GM23248 (cell line): ENCODE measurements around the gene HHIP.

Source experiments
- EZH2 ChIP-seq: fragments of 200-600 bp; sonication (generic); IDR thresholded peaks from 2 replicates; pipeline ENCODE4 v1.6.1; 2018; ENCODE audit warnings: antibody characterized with exemption, mild to moderate bottlenecking; ENCODE audit not compliant: insufficient read depth, poor library complexity, severe bottlenecking
- EZH2phosphoT487 ChIP-seq: fragments of 200-600 bp; sonication (generic); IDR thresholded peaks from 2 replicates; pipeline ENCODE4 v1.6.1; 2018; ENCODE audit warnings: antibody characterized with exemption, moderate library complexity, mild to moderate bottlenecking, low read depth; ENCODE audit not compliant: insufficient read depth

DNA sequence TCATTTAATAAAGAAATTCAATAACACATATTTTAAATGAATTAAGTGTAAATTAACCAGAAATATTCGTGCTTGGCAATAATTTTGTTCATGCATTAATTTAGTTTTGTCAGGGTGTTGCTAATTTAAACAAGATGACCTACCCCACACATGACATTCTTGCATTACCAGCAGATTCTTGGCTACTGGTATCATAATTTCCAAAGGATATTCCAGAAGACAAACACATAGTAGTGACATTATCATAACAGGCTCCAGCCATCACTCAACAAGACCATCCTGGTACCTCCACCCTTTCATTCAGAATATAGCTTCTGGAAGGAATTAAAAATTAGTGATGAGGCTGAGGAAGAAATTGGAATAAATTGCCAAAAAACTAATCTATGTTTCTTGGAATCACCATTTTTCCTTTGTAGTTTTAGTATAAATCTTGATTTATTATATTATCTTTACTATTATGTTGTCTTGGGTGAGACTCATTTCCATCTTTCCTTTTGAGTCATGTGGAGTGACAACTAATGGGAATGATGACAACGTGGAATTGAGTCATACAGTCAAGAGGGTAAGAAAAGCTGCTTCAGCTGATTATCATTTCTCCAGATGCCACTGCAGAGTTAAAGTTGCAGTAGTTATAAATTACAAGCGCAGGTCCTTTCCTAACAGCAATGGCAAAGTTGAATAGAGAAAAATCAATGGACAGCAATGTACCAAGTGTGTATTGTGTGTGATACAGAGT, 30.9 kb upstream of the HHIP start:
- TF ChIP-seq EZH2 (no peak), EZH2phosphoT487 (no peak)
